HG03521 (cell line): ENCODE measurements around the gene FSTL1.

Experiments
- ATAC-seq: cut with Tn5 transposase; IDR thresholded peaks from one replicate; pipeline ENCODE4 v1.9.1; 2021; ENCODE audit warnings: mild to moderate bottlenecking, moderate library complexity; ENCODE audit not compliant: unreplicated experiment

The FSTL1 gene

DNA sequence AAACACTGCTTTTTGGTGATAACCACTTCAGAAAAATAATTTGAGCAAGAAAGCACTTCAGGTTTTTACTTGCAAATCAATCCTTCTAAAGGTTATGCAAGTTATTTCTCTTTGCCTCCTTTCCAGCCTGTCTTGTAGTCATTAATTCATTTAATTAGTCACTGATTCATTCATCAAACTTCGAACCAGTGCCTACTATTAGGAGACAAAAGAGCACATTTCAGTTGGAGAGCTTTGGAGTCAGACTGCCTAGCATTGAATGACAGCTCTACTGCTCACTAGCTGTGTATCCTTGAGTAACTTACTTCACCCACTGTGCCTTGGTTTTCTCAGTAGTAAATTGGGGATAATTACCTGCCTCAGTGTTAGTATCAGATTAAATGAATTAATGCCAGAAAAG, 86.7 kb downstream of the FSTL1 start:
- no peak for ATAC-seq

DNA sequence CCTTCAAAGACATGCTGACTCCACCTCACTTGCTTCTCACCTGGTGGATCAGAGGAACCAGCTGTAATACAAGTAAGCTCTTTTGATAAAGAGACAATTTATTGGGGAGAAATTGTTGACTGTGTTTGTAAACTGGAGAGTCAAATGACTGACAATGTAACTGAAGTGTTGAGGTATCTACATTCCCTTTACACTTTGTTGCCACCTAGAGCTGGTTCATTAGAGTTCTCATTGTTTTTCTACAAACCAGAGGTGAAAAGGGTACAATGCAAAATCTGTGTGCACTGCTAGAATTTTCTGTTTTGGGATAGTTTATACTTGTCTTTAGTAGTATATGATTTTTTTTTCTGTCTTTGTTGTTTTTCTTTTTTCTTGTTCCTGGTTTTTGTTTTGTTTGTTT, 93.0 kb downstream of the FSTL1 start:
- ATAC-seq = no peak

DNA sequence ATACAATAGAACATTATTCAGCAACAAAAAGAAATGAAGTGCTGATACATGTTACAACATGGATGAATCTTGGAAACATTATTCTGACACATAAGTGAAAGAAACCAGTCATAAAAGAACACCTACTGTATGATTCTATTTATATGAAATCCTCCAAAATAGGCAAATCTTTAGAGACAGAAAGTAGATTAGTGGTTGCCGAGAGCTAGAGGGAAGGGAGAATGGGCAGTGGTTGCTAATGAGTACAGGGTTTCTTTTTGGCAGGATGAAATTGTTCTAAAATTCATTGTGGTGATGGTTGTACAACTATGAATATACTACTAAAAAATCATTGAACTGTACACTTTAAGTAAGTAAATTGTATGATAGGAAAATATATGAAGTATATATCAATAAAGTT, 95.3 kb downstream of the FSTL1 start:
- ATAC-seq = no peak

DNA sequence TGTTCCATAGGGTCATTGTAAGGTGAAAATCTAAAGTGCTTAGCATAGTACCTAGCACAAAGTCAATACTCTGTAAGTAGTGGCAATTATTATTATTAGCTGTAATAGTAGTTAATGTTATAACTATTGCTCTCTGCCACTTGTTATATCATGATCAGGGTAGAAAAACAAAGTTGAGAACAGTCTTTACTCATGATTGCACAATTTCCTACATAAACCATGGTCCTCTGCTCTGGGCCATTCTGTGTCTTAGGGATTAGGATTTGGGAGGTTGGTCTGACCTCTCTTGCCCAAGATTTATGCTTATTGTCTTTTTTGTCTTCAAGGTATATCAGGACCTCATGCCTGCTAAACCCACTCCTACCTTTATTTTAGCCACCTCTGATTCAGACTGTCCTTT, 97.3 kb downstream of the FSTL1 start:
- no peak for ATAC-seq

DNA sequence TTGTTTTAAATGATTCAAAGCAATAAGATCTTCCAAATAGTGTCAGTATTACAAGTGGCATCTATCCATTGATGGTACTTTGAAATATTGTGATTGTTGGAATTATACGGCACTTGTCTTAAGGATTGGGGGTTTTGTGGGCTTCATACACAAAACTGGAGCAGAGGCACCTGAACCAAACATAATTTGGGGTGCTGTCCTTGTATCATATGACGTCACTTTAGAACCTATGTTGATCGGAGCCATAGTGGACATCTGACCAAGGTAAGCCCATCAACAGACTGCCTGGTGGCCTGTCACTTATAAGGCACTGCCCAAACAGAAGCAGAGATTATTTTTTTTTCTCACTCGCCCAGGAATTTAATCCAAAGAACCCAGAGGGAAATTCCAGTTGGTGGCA, 98.8 kb downstream of the FSTL1 start:
- ATAC-seq = no peak

DNA sequence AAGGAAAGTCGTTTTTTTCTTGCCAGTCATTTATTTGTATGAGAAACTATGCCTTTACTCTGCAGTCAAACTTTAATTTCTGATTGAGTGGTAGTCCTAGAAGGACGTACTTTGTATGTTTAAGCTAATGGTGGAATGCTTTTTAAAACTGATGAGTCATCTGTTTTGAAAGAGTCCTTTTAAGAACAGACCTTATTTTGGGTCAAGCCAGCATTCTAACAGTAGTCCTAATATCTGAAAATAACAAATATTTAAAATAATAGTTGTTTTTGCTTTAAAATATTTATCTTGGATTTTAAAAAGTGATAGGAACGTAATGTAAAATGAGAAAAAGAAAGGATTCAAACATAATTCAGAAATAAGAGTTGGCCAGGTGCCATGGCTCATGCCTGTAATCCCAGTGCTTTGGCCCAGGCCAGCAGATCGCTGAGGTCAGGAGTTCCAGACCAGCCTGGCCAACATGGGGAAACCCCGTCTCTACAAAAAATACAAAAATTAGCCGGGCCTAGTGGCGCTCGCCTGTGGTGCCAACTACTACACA, 100.3 kb downstream of the FSTL1 start:
- ATAC-seq = no peak

DNA sequence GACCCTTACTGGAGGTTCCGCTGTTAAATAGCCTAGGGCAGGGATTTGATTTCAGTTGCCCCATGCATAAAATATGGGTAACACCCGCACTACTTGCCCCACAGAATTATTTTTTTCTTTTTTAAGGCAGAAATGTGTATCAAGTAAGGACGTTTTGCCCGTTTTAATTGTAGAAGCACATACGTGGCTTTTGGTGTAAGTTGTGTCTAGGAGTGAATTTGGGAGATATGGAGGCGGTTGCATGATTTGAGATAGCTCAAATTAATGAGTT, 101.0 kb downstream of the FSTL1 start:
- no peak for ATAC-seq

DNA sequence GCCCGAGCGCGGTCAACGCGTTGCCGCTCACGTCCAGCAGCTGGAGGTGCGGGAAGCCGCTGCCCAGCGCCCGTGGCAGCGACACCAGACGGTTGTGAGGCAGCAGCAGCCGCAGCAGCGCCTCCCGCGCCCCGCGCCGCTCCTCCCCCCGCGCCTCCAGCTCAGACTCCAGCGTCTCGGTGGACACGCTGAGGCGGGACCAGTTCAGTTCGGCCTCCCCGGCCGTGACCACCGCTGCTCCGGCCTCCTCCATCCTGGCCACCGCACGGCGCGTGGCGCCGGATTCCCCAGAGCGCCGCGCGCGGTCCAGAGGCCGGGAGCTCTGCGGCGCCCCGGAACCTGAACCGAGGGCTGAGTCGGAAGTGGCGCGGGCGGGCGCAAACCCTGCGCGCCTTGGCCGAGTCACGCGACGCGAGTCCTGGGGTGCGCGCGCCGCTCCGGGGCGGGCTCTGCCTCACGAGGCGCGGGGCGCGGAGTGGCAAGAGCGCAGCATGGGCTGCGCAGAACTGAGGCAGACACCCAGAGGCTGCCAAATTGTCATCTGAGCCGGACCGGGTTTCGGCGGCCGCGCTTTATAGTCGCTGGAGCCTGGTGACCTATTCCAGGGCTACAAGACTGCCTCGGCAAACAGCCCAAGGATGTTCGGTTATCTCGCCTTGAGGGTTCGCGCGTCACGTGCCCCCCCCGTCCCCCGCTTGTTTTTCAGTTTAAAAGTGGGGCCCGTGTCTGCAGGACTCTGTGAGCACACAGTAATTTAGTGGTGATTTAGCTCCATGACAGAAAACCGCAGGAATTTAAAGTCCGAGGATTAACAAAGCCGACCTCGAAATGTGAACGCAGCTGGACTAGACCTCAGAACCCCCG, 101.6 kb downstream of the FSTL1 start, which contains the start of gene LRRC58:
TSS of gene LRRC58 (minus strand) at position 364 of the 864 bp plus-strand sequence. CDS start at position 253, 111 bp downstream.
- peak; percentile 86 for ATAC-seq

DNA sequence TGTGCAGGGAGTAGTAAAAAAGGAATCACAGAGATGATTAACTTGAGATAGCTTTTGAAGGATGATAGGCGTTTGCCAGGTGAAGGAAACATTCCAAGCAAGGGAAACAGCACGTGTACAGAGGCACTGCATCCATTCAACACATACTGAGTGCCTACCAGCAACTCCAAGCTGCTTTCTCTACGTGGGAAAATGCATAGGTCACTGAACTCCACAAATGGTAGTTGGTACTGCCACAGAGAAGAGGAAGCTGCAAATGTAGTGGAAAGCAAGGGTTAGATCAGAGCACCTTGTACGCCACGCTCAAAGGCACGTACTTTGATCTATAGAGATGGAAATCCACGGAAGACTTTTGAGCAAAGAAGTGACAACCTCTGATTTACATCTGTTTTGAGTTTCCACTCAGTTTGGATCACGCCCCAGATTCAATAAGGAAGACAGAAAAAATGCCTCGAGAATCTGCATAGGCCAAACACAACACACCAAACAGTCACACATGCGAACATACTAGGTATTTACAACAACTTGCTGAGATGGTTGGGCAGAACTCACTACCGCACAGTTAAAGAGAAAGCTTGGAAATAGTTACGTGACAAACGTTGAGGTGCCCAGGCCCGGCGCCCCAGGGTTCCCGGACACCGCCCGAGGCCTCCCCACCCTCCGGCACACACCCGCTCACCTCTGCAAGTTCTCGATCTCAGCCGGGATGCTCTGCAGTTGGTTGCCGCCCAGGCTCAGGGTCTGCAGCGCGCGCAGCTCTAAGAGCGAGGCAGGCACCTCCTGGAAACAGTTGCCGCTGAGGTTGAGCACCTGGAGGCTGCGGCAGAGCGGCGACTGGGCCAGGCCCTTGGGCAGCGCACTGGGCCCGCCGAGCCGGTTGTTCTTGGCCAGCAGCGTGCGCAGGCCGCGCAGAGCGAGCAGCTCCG, 102.5 kb downstream of the FSTL1 start:
- peak; percentile 52 for ATAC-seq

DNA sequence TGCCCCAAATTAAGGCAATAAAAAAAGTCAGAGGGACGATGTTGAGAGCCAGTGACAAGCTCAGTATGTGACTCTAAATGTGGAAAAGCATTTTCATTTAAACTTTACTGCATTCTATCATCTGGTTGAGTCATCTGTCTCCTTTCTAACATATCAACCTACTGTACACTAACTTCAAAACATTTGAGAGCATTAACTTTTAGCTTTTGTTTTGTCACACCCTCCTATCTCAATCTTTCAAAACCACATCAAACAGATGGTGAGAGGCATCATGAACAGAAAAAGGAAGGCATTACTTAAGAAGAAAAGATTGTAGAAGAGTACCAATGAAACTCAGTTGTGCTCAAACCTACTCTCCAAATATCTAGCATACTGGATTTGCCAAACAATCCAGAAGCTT, 106.4 kb downstream of the FSTL1 start:
- no peak for ATAC-seq
